Thoracic aorta (tissue), 2 donors: ENCODE results near the gene IFT172. TPM values are rescaled to one million over a fixed set of nuclear protein-coding genes. Genes with fewer than 3 reads are reported as not detected.
"Not testable (repeated sequence)": the region's sequence is repeated elsewhere in the genome, so short reads cannot be mapped to it uniquely, and the experiment has no call there.

Experiments used
- ATAC-seq: fragments of 150-250 bp; one replicate; pipeline ENCODE4 v1.8.0; 2017; ENCODE audit warnings: low read depth; ENCODE audit not compliant: insufficient number of reproducible peaks, low FRiP score
- DNase-seq: peaks from one replicate; pipeline ENCODE4 v3.0.0-alpha.2; 2020; ENCODE audit warnings: low spot score
- H3K27ac ChIP-seq, 2 donors: fragments of 200-600 bp; sonication (generic); 1 replicate in 1 of 2; 2 replicates in 1 of 2; pipeline ENCODE4 v1.5.1; 2016; ENCODE audit warnings: mild to moderate bottlenecking in 2 of 2, moderate library complexity in 2 of 2
- H3K27me3 ChIP-seq: fragments of 200-600 bp; sonication (generic); replicated peaks from 2 replicates; pipeline ENCODE4 v1.6.0; 2016; ENCODE audit warnings: mild to moderate bottlenecking; ENCODE audit not compliant: insufficient read depth
- H3K36me3 ChIP-seq: fragments of 200-600 bp; sonication (generic); one replicate; pipeline ENCODE4 v1.5.1; 2016
- H3K4me1 ChIP-seq, 2 donors: fragments of 200-600 bp; sonication (generic); 1 replicate in 1 of 2; 2 replicates in 1 of 2; pipeline versions ENCODE4 v1.5.1 to v1.6.0; 2016; ENCODE audit warnings: low read depth in 2 of 2, mild to moderate bottlenecking in 1 of 2; ENCODE audit not compliant: control insufficient read depth in 1 of 2
- H3K4me3 ChIP-seq: fragments of 200-600 bp; sonication (generic); 2 replicates; pipeline ENCODE4 v1.5.1; 2016; ENCODE audit warnings: mild to moderate bottlenecking
- H3K9me3 ChIP-seq: fragments of 200-600 bp; sonication (generic); 2 replicates; pipeline ENCODE4 v1.5.1; 2016
- CTCF ChIP-seq: fragments of 200-600 bp; sonication (generic); IDR thresholded peaks from one replicate; pipeline ENCODE4 v1.5.1; 2019; ENCODE audit warnings: antibody characterized with exemption
- total RNA-seq, 2 donors: library from RNA; depleted of rRNA; stranded (reverse); fragments of >200 nt; gene quantifications; one replicate each; pipeline versions ENCODE4 v1.1.0 to v1.2.3, GENCODE V29; 2016

IFT172 gene
- total RNA-seq, 2 donors from 2014 or later = 33.0 to 45.6 TPM

GRCh38 chr2:27428978-27429541 lies 60.5 kb downstream of the IFT172 start:
- H3K27me3 ChIP-seq = no peaks in the 10 kb centered on the region
- ATAC-seq (peak; percentile 85), DNase-seq (peak; percentile 45)
- H3K36me3 ChIP-seq = peaks cover 9% of the 10 kb centered on the region
- TF ChIP-seq CTCF = no peak
- peak overlapping the region; percentile 96 for H3K27ac ChIP-seq
- peaks cover 22 to 42% of the 10 kb centered on the region in 2 donors for H3K4me1 ChIP-seq
- no peaks in the 10 kb centered on the region for H3K9me3 ChIP-seq
- H3K4me3 ChIP-seq = peak overlapping the region; percentile 95

DNA sequence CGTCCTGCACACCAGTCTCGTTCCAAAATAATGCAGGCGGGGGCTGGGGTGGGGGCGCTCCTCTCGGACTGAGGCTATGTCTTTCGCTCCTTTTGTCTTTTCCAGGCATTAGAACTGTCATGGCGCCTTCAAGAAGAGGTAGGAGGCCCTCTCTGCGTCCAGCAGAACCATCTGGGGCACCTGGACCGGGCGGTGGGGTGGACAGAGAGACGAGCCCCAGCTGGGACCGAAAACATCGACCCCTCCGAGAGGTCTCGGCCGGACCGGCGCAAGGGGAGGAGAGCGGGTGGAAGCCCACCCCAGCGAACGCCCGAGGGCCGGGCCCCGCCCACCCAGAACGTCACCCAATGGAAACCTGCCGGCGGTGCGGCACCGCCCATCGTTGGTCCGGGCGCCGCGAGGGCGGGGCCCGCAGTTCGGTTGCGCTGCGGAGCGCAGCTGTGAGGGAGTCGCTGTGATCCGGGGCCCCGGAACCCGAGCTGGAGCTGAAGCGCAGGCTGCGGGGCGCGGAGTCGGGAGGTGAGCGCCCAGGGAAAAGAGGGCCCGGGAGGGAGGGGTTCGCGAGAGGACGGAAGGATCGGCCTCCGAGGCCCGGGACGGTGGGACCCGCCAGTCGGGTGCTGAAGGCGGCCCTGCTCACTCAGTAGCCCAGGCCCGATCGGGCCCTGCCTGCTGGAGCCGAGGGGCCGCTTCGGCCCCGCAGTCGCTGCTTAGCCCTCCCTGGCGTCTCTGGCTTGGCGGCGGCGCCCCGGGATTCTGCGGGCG lies 61.1 kb downstream of the IFT172 start, which contains the start of gene NRBP1:
Gene NRBP1, plus strand, starts transcription at position 419 of the 765 bp plus-strand sequence. CDS start 4,643 bp downstream, outside the sequence.
- H3K4me3 ChIP-seq = peak within 1 kb of the TSS; percentile 95
- TF ChIP-seq CTCF = no peak
- no peaks in the 10 kb centered on the region for H3K27me3 ChIP-seq

DNA sequence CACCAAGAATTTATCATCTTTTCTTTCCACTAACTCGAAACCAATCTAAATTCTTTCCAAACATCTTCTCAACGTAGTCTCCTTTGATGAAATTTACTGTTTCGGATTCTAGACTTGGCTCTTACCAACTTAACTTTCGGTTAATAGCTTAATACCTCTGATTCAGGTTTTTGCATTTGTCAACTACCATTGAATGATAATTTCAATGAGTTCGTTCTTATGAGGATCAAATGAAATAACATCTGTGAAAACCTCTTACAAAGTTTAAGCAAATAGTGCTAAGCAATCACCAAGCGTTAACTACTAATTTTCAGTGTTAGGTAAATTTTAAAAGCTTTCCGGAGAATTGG lies 61.7 kb downstream of the IFT172 start:
- no peaks in the 10 kb centered on the region for H3K36me3 ChIP-seq
- peak overlapping the region; percentile 96 for H3K27ac ChIP-seq
- peaks cover 22 to 39% of the 10 kb centered on the region in 2 donors for H3K4me1 ChIP-seq
- no peaks in the 10 kb centered on the region for H3K9me3 ChIP-seq
- H3K27me3 ChIP-seq = no peaks in the 10 kb centered on the region
- DNase-seq = no peak
- TF ChIP-seq CTCF = no peak
- peak overlapping the region; percentile 95 for H3K4me3 ChIP-seq
- ATAC-seq = no peak

More for the DNA sequence above, 61.1 kb downstream of the IFT172 start, which contains the start of gene NRBP1:
- peaks cover 3% of the 10 kb centered on the region for H3K36me3 ChIP-seq
- peaks cover 22 to 42% of the 10 kb centered on the region in 2 donors for H3K4me1 ChIP-seq
- peak within 1 kb of the TSS; percentile 96 for H3K27ac ChIP-seq
- ATAC-seq = peak; percentile 88
- H3K9me3 ChIP-seq = no peaks in the 10 kb centered on the region
- peak; percentile 66 for DNase-seq

DNA sequence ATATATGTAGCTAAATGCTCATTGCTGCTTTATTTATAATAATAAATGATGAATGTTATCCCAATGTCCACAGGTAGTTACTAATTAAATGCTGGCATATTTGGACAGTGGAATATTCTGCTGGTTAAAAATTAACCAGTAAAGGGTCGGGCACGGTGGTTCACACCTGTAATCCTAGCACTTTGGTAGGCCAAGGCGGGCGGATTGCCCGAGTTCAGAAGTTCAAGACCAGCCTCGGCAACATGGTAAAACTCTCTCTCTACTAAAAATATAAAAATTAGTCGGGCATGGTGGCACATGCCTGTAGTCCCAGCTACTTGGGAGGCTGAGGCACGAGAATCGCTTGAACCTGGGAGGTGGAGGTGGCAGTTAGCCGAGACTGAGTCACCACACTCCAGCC lies 64.5 kb downstream of the IFT172 start:
- not testable (repeated sequence) for H3K36me3 ChIP-seq, H3K4me3 ChIP-seq, H3K27ac ChIP-seq, ATAC-seq, DNase-seq, H3K27me3 ChIP-seq, H3K9me3 ChIP-seq
- peaks cover 4 to 12% of the 10 kb centered on the region in 2 donors for H3K4me1 ChIP-seq

DNA sequence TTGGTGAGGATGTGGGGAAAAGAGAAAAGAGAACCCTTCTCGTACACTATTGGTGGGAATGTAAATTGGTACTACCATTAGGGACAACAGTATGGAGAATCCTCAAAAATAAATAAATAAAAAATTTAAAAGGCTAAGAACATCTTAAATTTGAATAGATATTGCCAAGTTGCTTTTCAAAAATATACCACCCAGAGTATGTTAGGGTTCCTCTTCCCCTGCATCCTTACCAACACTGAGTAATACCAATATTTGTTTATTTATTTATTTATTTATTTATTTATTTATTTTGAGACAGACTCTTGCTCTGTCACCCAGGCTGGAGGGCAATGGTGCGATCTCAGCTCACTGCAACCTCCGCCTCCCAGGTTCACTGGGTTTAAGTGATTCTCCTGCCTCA lies 66.6 kb downstream of the IFT172 start:
- no peak overlapping the region for H3K27ac ChIP-seq

More for the DNA sequence above, 66.6 kb downstream of the IFT172 start:
- Histone ChIP-seq H3K36me3 (no peaks in the 10 kb centered on the region), H3K4me3 (no peak overlapping the region), H3K4me1 (peaks cover 0 to 6% of the 10 kb centered on the region in 2 donors), H3K9me3 (no peaks in the 10 kb centered on the region), H3K27me3 (no peaks in the 10 kb centered on the region)
- no peak for ATAC-seq
- DNase-seq = no peak
- no peak for TF ChIP-seq CTCF
